SKM-1 treated with dmso at 0.1 percent for 144 hours (cell line): ENCODE measurements around the gene C19orf53.
A peak's percentile ranks its signal among the peaks of the same experiment; 100 is the strongest.
"Not testable (repeated sequence)": the region's sequence is repeated elsewhere in the genome, so short reads cannot be mapped to it uniquely, and the experiment has no call there.

Source experiments
- DNase-seq: peaks from one replicate; lab custom pipeline; 2025; ENCODE audit not compliant: unreplicated experiment; lab: John Stamatoyannopoulos, UW

The C19orf53 gene

DNA sequence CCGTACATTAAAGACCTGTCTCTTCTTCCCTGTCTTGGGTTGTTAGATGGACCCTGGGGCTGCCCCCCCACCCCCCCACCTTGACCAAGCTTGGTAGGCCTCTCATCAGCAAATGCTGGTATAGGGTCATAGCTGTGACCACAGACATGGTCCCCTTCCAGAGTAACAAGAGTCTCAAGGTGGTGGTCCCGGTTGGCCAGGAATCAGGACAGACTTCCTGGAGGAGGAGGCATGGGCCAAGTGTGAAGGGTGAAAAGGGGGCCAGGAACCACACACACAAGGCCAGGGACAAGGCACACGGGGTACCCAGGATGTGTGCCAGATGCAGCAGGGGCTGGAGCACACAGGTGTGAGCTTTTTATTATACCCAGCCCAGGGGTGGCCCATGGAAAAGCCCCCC, 11.0 kb upstream of the C19orf53 start:
- no peak for DNase-seq

DNA sequence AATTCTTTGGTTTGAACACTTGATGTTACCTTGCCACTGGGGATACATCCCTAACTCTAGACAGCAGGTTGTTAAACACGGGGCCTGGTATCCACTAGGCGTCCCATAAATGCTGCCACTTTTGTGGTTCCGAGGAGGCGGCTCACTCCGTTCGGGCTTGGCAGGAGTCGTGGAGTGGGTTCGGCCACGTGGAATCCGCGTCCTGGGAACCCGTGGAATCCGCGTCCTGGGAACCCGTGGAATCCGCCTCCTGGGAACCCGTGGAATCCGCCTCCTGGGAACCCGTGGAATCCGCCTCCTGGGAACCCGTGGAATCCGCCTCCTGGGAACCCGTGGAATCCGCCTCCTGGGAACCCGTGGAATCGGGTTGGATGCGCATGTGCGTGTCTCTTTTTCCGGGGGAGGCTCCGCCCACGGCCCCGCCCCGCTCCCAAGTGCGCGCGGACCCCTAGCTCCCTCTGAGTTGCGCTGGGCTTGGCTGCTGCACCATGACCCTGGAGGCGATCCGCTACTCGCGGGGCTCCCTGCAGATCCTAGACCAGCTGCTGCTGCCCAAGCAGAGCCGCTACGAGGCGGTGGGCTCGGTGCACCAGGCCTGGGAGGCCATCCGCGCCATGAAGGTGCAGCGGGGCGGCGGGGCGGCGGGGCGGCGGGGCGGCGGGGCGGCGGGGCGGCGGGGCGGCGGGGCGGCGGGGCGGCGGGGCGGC, 10.0 kb upstream of the C19orf53 start, which contains the start of gene MRI1:
MRI1 (plus strand) TSS at position 422 of the 707 bp plus-strand sequence; CDS start at position 489, 67 bp downstream.
- peak; percentile 50 for DNase-seq

DNA sequence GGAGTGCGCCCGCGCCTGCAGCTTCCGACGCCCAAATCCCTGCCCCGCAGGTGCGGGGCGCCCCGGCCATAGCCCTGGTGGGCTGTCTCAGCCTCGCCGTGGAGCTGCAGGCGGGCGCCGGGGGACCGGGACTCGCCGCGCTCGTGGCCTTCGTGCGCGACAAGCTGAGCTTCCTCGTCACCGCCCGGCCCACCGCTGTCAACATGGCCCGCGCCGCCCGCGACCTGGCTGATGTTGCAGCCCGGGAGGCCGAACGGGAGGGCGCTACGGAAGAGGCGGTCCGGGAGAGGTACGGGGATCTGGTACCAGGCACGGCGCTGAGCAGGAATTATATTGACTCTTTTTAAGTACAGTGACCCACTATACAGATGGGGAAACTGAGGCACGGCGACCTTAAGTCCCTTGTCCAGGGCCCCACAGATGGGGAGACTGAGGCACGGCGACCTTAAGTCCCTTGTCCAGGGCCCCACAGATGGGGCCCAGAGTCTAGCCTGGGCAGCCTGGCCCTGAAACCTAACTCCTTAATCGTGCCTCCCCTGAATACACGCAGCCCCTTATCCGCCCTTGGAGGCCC, 9.3 kb upstream of the C19orf53 start:
- no peak for DNase-seq

DNA sequence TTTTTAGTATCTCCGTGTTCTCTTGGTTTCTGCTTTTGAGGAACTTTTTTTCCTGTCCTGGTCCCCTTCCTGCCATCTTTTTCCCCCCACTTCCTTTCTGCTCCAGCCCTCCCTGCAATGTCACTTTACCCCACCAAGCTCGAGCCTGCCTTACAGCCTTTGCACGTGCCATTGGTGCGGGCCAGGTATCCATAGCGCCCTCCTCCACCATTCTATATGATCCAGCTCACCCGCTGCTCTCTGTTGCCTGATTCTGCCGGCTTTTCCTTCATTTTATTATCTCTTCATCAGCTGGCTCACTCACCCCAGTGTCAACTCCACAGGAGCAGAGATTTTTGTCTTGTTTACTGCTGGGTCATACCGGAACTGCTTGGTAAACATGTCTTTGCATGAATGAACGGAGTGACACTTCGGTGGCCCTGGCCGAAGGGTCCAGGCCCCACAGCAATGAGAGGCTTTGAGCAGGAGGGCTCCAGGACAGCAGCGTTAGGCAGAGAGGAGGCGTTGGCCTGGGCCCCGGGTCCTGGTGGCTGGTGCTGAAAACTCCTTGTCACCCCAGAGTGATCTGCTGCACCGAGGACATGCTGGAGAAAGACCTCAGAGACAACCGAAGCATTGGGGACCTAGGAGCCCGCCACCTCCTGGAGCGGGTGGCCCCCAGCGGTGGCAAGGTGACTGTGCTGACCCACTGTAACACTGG, 8.7 kb upstream of the C19orf53 start:
- no peak for DNase-seq

DNA sequence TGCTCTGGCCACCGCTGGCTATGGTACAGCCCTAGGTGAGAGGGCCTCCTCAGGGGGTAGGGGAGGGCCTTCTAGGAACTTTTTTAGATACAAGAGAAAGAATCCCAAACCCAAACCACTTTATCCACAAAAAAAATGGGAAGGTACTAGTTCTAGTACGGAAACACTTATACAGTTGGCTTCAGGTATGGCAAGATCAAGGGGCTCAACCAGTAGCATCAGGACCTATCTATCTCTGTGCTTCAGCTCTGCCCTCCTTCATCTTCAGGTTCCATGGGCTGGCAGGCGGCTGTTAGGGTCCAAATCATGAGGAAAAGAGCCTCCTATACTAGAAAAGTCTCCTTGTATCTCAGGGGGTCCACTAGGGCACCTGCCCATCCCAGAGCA, 8.2 kb upstream of the C19orf53 start:
- DNase-seq, result no peak

DNA sequence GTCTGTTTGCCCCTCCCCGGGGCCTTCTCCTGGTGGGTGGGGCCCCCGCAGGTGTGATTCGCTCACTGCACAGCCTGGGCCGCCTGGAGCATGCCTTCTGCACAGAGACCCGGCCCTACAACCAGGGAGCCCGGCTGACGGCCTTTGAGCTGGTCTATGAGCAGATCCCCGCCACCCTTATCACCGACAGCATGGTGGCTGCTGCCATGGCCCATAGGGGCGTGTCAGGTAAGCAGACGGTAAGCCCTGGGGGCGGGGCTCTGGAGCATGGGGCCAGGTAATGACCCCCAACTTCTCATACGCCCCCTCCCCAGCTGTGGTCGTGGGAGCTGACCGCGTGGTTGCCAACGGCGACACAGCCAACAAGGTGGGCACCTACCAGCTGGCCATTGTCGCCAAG, 5.7 kb upstream of the C19orf53 start:
- no peak for DNase-seq

DNA sequence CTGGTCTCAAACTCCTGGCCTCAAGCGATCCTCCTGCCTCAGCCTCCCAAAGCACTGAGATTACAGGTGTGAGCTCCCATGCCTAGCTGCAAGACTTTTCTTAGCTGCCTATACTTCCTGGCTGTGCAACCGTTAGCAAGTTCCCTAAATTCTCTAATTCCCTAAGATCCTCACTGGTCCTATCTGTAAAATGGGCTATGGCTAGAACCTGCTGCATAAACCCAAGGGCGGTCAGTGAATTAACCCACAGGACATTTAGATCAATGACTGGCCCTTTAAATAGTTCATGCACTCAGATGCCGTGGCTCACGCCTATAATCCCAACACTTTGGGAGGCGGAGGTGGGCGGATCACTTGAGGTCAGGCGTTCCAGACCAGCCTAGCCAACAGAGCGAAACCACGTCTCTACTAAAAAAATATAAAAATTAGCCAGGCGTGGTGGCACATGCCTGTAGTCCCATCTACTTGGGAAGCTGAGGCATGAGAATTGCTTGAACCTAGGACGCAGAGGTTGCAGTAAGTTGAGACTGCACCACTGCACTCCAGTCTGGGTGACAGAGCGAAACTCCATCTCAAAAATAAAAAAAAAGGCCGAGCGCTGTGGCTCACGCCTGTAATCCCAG, 4.1 kb upstream of the C19orf53 start:
- DNase-seq, result no peak

DNA sequence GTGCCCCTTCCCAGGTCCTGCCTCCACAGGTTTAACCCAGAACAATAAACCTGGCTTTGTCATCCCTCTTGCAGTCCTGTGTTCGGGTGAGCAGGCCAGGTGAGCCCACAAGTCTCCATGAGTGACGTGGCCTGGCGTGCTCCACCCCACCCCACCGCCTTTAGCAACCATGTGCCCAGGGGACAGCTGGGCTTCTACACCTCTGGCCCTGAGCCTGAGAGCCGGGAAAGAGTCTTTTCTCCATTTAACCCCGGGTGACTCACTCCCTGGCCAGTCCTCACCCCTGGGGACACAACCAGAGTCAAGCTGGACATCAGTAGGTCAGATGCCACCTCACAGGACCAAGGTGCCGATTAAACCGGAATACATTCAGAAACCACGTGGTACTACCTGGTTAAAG, 4.1 kb downstream of the C19orf53 start:
- no peak for DNase-seq

DNA sequence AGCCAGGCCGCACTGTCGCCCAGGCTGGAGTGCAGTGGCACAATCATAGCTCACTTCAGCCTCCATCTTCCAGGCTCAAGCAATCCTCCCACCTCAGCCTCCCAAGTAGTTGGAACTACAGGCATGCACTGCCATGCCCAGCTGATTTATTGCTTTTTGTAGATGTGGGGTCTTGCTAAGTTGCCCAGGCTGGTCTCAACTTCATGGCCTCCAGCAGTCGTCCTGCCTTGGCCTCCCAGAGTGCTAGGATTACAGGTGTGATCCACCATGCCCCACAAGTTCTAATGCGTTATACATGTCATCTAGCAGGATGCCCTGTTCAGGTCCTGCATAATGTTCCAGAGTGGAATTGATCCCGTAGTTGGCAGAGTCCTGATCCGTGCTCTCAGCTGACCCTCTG, 4.6 kb downstream of the C19orf53 start:
- DNase-seq, result no peak

DNA sequence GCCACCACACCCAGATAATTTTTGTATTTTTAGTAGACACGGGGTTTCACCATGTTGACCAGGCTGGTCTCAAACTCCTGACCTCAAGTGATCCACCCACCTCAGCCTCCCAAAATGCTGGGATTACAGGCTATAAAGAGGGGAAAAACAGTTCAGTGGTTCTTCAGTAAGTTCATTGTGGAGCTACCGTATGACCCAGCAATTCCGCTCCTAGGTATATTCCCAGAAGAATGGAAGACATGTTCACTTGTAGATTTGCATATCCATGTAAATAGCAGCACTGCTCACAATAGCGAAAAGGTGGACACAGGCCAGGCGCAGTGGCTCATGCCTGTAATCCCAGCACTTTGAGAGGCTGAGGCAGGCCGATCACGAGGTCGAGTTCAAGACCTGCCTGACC, 5.5 kb downstream of the C19orf53 start:
- DNase-seq, result not testable (repeated sequence)

DNA sequence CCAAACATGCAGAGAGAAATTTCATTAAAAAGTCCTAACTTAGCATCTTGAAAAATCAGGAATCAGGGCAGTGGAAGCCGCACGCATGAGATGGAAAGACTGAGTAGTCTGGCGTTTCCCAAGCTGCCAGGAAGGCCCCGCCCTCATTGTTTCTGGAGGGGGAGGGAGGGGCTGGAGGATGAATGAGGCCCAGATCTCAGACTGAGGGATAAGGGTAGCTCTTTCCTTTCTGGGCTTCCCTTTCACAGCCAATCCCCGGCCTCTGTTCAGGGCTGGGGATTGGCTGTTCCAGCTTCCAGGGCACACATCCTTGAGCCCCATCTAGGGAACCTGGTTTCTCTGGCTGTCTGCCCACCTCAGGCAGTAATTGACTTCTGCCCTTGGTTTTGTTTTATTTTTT, 7.3 kb downstream of the C19orf53 start:
- DNase-seq, result no peak

DNA sequence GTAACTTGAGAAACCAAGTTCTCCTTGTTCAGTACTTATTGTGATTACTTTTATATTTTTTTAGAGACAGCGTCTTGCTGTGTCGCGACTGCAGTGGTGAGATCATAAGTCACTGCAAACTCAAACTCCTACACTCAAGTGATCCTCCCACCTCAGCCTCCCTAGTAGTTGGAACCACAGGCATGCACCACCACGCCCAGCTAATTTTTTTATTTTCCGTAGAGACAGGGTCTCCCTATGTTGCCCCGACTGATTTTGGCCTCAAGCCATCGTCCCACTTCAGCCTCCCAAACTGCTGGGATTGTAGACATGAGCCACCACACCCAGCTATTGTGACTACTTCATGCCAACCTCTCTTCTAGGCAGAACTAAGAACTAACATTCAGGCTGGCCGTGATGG, 8.3 kb downstream of the C19orf53 start:
- no peak for DNase-seq

DNA sequence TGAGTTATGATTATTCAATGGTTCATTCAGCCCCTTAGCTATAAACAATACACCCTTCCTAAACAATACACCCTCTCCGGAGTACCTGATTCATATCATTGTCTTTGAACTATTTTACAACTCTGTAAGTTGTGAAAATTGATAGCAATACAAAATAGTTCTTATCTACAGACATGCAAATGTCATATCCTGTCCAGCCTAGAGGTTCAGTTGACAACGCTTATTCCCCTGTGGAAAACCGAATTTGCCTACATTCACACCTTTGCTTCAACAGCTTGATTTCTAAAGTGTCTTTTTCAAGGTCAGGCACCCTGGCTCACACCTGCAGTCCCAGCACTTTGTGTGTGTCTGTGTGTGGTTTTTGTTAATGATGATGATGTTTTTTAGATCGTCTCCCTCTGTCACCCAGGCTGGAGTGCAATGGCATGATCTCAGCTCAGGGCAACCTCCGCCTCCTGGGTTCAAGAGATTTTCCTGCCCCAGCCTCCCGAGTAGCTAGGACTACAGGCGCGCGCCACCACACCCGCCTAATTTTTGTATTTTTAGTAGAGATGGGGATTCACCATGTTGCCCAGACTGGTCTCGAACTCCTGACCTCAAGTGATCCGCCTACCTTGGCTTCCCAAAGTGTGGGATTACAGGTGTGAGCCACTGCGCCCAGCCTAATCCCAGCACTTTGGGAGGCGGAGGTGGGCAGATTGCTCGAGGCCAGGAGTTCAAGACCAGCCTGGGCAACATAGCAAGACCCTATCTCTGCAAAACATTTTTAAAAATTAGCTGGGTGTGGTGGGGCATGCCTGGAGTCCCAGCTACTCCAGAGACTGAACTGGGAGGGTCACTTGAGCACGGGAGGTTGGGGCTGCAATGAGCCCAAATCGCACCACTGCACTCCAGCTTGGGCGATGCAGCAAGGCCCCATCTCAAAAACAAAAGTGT, 9.6 kb downstream of the C19orf53 start:
- no peak for DNase-seq

DNA sequence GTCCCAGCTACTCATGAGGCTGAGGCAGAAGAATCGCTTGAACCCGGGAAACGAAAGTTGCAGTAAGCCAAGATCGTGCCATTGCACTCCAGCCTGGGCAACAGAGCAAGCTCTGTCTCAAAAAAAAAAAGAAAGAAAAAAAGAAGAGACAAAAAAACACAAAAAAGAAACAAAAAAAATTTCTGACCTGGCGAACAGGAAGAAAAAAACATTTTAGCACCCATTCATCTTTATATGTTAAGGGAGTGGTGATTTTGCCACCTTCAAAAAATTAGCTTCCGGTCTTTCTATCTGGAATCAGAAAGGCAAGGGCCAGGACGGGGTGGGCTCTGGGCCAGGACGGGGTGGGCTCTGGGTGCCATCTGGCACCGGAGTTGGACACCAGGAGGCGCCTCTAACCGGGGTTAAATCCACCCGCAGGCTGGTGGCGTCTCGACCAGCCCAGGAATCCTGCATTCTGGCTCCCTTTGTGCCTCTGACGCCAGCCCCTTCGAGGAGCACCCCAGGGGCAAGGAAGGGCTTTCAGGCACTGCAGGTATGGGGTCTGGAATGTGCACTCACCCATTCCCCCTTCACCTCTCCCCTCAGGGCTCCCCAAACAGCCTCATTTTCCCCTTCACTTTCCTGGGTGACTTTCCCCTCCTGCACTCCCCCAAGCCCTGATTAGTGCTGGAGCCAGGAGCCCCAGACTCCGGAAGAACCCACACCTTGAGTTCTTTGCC, 10.6 kb downstream of the C19orf53 start:
- DNase-seq, result peak; percentile 31

DNA sequence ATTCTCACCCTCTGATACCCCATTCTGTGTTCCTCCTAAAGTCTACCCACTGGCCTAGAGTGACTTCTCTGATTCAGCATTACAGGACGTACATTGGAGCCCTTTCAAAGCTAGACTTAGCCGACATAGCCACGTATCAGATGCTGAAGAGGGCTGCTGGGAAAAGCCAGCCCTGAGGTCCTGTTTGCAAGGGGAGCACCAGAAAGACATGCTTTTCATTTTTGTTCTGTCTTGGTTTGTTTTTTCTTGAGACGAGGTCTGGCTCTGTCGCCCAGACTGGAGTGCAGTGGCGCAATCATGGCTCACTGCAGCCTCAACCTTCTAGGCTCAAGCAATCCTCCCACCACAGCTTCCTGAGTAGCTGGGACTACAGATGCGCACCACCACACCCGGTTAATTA, 14.7 kb downstream of the C19orf53 start:
- DNase-seq, result peak; percentile 32

DNA sequence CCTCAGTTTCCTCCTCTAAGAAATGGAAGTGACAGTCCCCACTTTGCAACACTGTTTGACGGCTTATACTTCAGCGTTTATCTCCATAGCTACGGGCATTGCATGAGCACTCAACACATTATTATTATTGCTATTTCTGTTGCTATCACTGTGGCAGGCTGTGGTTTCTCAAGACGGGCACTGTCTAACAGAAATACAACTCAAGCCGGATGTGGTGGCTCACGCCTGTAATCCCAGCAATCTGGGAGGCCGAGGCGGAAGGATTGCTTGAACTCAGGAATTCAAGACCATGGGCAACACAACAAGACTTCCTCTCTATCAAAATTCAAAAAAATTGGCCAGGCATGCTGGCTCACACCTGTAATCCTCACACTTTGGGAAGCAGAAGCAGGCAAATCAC, 16.1 kb downstream of the C19orf53 start:
- DNase-seq, result peak; percentile 98

DNA sequence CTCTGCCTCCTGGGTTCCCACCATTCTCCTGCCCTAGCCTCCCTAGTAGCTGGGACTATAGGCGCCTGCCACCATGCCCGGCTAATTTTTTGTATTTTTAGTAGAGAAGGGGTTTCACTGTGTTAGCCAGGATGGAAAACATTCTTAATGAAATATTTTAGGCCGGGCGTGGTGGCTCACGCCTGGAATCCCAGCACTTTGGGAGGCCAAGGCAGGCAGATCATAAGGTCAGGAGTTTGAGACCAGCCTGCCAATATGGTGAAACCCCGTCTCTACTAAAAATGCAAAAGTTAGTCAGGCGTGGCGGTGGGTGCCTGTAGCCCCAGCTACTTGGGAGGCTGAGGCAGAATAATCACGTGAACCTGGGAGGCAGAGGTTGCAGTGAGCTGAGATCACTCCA, 19.1 kb downstream of the C19orf53 start:
- DNase-seq, result not testable (repeated sequence)

DNA sequence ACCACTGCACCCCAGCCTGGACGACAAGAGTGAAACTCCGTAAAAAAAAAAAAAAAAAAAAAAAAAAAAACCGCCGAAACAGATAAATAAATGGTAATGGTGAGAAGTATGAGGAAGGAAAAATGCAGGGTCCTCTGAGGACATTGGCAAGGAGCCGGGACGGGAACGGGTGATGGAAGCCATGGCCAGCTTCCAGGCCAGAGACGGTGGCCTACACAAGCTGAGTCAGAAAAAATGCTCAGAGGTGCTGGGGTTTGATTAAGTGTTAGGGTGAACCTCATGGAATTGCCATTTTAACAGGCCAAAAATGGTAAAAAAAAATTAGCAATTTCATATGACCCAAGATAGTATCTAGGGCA, 20.1 kb downstream of the C19orf53 start:
- no peak for DNase-seq

DNA sequence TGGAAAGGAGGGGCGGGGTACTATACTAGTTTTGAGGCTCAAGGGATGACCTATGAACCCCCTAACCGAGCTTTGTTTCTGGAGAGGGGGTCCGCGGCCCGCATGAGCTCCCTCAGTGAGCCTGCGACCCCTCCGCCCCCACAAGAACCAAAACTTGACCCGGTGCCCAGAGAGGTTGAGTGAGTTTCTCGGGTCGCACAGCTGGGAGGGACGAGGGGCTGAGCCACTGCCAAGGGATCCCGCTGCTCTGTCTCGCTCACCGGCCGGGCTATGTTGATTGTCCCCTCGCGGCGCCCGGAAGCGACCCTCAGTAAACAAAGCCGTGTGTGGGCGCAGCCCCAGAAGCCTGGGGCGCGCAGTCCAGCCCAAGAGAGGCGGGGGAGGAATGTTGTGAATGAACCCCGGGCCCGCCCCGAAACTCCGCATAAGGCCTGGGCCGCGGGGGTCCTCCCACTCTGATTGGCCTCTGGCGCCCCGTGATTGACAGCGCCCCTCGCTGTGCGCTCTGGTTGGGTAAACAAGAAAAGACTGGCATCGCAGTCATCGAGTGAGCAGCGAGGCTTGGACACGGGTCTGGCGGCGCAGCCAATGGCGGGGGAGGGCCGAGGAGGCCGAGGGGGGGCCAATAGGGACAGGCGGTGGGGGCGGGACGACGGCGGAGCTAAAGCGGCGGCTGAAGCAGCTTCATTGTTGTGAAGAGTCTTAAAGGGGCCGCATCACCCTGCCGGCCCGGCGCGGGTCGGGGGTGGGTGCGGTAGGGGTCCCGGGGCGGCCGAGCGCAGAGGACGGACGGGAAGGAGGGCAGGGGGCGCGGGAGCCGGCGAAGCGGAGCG, 20.7 kb downstream of the C19orf53 start, which contains the start of gene ZSWIM4:
ZSWIM4 (plus strand) TSS at position 687 of the 833 bp plus-strand sequence. CDS start 206 bp downstream, outside the sequence.
- peak; percentile 98 for DNase-seq
